Measurements from ENCODE around the gene SSX7. TPM values are rescaled to one million over a fixed set of nuclear protein-coding genes. Genes with fewer than 3 reads are reported as not detected.

SSX7 gene, protein sequence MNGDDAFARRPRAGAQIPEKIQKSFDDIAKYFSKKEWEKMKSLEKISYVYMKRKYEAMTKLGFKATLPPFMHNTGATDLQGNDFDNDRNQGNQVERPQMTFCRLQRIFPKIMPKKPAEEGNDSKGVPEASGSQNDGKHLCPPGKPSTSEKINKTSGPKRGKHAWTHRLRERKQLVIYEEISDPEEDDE
- not detected in 5 replicates for total RNA-seq (2022; extraction: Qiagen RNA extraction; ENCODE audit: low read depth)

DNA sequence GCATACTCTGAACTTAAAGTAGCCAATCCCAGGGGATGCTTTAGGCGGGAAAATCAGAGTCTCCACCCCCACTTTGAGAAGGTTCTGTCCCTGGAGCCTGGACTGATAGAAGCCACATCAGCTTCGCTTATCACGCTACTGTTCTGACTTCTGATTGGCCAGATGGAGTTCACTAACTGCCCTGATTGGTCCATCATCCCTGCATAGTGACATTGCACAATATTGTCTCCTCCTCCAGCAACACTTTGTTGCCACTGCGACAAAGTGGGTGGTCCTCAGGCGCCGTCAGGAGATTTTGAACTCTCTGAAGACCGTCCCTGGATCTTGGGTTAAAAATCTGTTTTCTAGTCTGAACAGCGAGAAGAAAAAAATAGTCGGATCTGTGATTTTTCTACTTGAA lies at the start of gene SSX7:
TSS of gene SSX7 (minus strand) at position 101 of the 400 bp plus-strand sequence. CDS start 1,428 bp downstream, outside the sequence.

Other genes starting within 250 kb of the SSX7 start
- gene XAGE1A, start 159.1 kb downstream of the SSX7 start, total RNA-seq (2022; extraction: Qiagen RNA extraction; ENCODE audit: low read depth): 9.8 to 33.2 TPM (median 25.3 TPM) in 4 of 5 replicates, not detected in the other
- 191 to 316 TPM (median 215 TPM) in 5 replicates for gene XAGE1B, start 137.8 kb downstream of the SSX7 start, total RNA-seq (2022; extraction: Qiagen RNA extraction; ENCODE audit: low read depth)
- gene SSX2, start 52.3 kb upstream of the SSX7 start, total RNA-seq (2022; extraction: Qiagen RNA extraction; ENCODE audit: low read depth): not detected in 5 replicates
- not detected in 5 replicates for gene SSX2B, start 96.4 kb upstream of the SSX7 start, total RNA-seq (2022; extraction: Qiagen RNA extraction; ENCODE audit: low read depth)
- gene SPANXN5, start 142.5 kb upstream of the SSX7 start, total RNA-seq (2022; extraction: Qiagen RNA extraction; ENCODE audit: low read depth): not detected in 5 replicates
- gene XAGE5, start 156.4 kb upstream of the SSX7 start, total RNA-seq (2022; extraction: Qiagen RNA extraction; ENCODE audit: low read depth): not detected in 5 replicates
- gene XAGE3, start 213.2 kb upstream of the SSX7 start, total RNA-seq (2022; extraction: Qiagen RNA extraction; ENCODE audit: low read depth): not detected in 5 replicates
- 8.7 to 17.5 TPM (median 12.3 TPM) in 5 replicates for gene FAM156B, start 242.4 kb upstream of the SSX7 start, total RNA-seq (2022; extraction: Qiagen RNA extraction; ENCODE audit: low read depth)

Measured in A549 treated with CpdA at 1 μM for 4 hours (cell line).